CD4-positive, alpha-beta T cell treated with Interferon gamma for 1 hour (primary cell): ENCODE data around the gene TTC28.
A peak's percentile ranks its signal among the peaks of the same experiment; 100 is the strongest.
"Not testable (repeated sequence)": the region's sequence is repeated elsewhere in the genome, so short reads cannot be mapped to it uniquely, and the experiment has no call there.

Source experiments
- DNase-seq: peaks from one replicate; pipeline ENCODE4 v3.0.0-alpha.2; 2020

Gene TTC28

DNA sequence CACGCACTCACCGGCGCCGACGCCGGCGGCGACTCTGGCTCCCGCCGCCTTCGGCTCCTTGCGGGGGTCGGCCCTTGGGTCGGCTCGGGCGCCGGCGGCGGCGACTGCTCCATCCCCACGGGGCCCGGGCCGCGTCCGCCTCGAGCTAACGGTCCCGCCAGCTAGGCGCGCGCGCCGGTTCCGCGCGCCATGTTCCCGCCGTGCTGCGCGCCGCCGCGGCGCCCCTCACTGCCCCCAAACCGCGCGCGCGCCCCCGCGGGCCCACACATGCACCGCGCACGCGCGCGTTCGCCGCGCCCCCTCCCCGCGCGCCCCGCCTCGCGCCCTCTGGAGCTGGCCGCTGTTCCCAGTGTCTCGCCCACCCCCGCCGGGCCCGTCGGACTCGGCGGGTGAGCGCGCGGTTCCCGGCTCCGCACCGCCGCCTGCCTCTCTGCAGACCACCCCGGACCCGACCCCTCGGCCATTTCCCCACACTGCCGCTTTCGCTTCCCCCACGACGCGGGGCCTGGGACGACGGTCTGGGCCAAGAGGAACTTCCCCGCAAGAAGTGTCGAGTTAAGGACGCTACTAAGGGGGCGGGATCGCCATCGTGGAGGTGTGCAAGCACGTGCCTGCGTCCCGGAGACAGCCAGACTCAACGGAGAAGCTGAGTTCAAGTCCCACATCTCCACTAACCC lies at the start of gene TTC28:
Gene TTC28 (minus strand): TSS at position 230 of the 677 bp plus-strand sequence. CDS start 117 bp downstream, at position 113.
- peak; percentile 47 for DNase-seq

GRCh38 chr22:28728621-28729313 lies 49.1 kb upstream of the TTC28 start:
- DNase-seq, result no peak

DNA sequence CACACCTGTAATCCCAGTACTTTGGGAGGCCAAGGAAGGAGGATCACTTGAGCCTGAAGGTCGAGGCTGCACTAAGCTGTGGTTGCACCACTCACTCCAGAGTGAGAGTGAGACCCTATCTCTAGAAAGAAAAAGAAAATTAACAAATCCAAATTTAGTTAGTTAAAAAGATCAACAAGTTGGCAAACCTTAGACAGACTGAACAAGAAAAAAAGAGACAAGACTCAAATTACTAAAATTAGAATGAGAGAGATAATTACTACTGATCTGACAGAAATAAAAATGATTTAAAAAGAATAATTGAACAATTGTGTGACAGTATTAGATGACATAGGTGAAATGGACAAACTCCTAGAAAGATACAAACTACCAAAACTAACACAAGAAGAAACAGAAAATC lies 48.4 kb upstream of the TTC28 start:
- no peak for DNase-seq

- no peak for DNase-seq
Measured at GRCh38 chr22:28718044-28718443, 38.4 kb upstream of the TTC28 start.

- no peak for DNase-seq
Measured at GRCh38 chr22:28716686-28717085, 37.0 kb upstream of the TTC28 start.

GRCh38 chr22:28715611-28716010 lies 36.0 kb upstream of the TTC28 start:
- DNase-seq, result no peak

DNA sequence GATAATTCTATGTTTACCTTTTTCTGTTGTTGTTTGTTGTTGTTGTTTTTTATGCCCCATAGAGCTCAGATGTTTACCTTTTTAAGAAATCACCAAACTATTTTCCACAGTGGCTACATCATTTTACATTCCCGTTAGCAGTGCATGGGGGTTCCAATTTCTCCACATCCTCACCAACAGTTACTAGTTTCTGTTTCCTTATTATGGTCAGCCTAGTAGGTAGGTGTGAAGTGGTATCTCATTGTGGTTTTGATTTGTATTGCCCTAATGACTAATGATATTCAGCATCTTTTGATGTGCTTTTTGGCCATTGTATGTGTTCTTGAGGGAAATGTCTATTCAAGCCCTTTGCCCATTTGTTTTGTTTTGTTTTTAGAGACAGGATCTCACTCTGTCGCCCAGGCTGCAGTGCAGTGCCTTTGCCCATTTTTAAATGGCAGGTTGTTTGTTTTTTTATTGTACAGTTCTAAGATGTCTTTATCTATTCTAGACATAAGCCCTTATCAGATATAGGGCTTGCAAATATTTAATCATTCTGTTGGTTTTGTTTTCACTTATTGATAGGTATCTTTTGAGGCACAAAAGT lies 34.5 kb upstream of the TTC28 start:
- DNase-seq, result no peak

DNA sequence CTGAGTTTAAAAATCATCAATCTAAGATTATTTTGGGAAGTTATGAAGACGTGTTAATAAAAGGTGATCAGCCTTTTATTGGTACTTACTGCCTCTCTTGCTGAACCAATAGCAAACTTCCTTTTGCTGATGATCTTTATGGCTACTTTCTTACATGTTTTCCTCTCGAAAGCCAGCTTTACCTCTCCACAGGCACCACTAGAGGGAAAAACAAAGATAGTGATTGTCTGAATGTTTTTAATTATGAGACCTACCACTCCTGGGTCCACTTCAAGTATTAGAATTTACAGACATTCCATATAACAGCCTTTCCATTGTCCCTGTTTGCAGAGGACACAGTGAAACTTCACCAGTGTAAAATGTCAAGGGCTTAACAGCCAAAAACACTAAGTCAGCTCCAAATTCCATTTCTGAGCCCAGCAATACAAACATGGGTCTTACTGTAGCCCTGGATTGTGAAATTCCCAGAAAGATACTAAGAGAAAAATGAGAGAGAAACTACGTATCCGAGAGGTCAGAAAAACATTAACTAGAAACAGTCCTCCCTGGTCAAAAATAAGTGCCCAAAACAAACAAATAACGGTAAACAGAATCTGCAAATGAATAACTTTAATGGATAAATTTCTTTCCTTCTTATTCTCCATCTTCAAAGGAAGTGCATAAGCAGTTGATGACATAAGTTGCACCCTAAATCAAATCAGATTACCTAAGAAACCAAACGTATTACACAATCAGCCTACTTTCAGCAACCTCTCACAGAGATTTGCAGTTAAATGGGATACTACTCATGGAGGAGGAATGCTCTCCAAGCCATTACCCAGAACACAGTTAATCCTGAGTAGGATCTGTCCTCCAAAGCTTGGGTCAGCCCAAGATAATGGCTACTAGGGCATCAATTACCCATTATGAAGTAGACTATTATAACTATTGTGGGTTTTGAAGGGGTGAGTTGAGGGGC lies 32.5 kb upstream of the TTC28 start:
- DNase-seq, result no peak

- DNase-seq, result no peak
Measured at GRCh38 chr22:28711341-28711740, 31.7 kb upstream of the TTC28 start.

- no peak for DNase-seq
Measured at GRCh38 chr22:28710576-28711191, 31.0 kb upstream of the TTC28 start.

DNA sequence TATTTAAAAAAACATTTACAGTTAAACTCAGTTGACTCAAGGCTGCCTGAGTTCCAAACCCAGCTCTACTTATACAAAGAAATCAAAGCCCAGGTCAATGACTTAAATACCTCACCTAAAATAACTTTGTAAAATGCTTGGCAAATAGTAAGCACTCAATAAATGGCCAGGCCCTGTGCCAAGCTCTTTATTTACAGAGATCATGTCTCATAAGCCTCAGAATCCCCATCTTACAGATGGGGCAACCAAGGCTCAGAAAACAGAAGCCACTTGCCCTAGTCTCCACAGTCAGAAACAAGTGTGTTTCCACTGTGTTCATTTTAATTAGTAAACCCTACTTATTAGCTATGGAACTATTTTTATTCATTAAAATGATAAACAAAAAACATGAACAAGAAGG lies 30.5 kb upstream of the TTC28 start:
- no peak for DNase-seq

GRCh38 chr22:28706845-28707244 lies 27.2 kb upstream of the TTC28 start:
- no peak for DNase-seq

GRCh38 chr22:28703436-28703835 lies 23.8 kb upstream of the TTC28 start:
- DNase-seq, result no peak

DNA sequence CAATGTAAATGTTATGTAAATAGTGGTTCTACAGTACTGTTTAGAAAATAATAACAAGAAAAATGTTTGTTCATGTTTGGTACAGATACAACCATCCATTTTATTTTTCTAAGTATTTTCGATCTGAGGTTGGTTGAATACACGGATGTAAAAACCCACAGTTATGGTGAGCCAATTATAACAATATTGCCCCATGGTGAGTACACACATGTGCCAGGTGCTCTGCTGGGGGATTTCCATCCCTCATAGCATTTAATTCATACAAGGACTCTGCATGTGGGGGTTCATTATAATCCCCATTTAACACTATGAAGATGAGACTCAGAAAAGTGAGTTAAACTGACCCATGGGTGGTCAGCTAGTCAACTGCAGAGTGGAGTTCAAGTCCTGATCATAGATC lies 23.3 kb upstream of the TTC28 start:
- no peak for DNase-seq

- not testable (repeated sequence) for DNase-seq
Measured at GRCh38 chr22:28693041-28693760, 13.6 kb upstream of the TTC28 start.

- not testable (repeated sequence) for DNase-seq
Measured at GRCh38 chr22:28689796-28690195, 10.2 kb upstream of the TTC28 start.

- not testable (repeated sequence) for DNase-seq
Measured at GRCh38 chr22:28682966-28683365, 3.3 kb upstream of the TTC28 start.

- DNase-seq, result not testable (repeated sequence)
Measured at GRCh38 chr22:28680813-28681490, 1.3 kb upstream of the TTC28 start.

DNA sequence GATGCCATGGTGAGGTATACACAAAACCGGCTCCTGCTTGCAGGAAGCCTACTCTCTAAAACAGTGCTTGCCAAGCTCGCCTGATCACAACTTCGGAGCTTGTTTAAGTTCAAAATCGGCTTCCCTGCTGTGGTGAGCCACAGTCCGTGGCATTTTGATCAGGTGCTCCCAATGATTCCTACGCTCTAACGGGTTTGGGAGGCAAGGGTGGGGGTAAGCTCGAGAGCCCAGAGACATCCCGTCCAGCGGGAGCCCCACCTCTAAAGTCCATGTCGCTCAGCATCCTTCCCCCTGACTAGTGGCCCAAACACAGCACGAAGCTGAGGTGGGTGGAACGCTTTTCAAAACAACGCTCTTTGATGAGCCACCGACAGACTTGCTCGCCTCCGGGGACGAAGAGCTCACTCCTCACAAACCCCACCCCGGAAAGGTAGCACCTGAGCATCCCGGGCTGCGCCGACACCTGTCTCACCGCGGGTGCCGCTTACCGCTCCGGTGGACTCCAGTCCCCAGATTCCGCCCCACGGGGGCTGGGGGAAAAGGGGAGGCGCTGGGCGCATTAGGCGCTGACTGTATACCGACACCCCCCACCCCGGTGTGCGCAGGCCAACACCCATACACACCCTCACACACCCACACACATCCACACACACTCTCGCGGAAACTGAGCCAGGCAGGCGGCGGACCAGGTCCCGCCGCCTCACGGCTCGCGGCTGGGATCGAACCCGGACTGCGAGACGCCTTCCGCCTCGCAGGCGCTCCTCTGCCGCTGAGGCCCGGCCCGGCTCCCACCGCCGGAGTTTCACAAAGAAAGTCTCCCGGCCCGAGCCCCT lies 646 bp downstream of the TTC28 start:
- not testable (repeated sequence) for DNase-seq

- DNase-seq, result not testable (repeated sequence)
Measured at GRCh38 chr22:28678170-28678569, 1.5 kb downstream of the TTC28 start.
